Measurements from ENCODE around the gene LAMA3.

Gene LAMA3

GRCh38 chr18:23675236-23675635 lies 14.0 kb upstream of the LAMA3 start:
- H3K27me3 ChIP-seq (ENCODE audit: insufficient read depth, low read length): no peaks in the 10 kb centered on the region; the same call in 1 of the 2 replicates
- H3K4me1 ChIP-seq (ENCODE audit: insufficient read depth, low read length): no peaks in the 10 kb centered on the region
- H3K27ac ChIP-seq (ENCODE audit: low read length): no peak overlapping the region
- H3K9ac ChIP-seq (ENCODE audit: low read depth, low read length): no peak overlapping the region
- no peaks in the 10 kb centered on the region for H3K36me3 ChIP-seq (ENCODE audit: insufficient read depth, low read depth, low read length)
- H3K9me3 ChIP-seq (ENCODE audit: insufficient read depth, low read depth, low read length): no peaks in the 10 kb centered on the region
- H3K4me3 ChIP-seq (ENCODE audit: low read length): no peak overlapping the region

GRCh38 chr18:23675896-23676295 lies 13.4 kb upstream of the LAMA3 start:
- H3K27me3 ChIP-seq (ENCODE audit: insufficient read depth, low read length): no peaks in the 10 kb centered on the region; the same call in 1 of the 2 replicates
- no peak overlapping the region for H3K4me3 ChIP-seq (ENCODE audit: low read length)

GRCh38 chr18:23682045-23682444 lies 7.2 kb upstream of the LAMA3 start:
- Histone ChIP-seq H3K4me1 (ENCODE audit: insufficient read depth, low read length) (no peaks in the 10 kb centered on the region), H3K27ac (ENCODE audit: low read length) (no peak overlapping the region), H3K9ac (ENCODE audit: low read depth, low read length) (no peak overlapping the region), H3K36me3 (ENCODE audit: insufficient read depth, low read depth, low read length) (no peaks in the 10 kb centered on the region), H3K27me3 (ENCODE audit: insufficient read depth, low read length) (peaks cover 8% of the 10 kb centered on the region), H3K9me3 (ENCODE audit: insufficient read depth, low read depth, low read length) (no peaks in the 10 kb centered on the region), H3K4me3 (ENCODE audit: low read length) (no peak overlapping the region)

More at GRCh38 chr18:23675896-23676295, 13.4 kb upstream of the LAMA3 start:
- H3K9me3 ChIP-seq (ENCODE audit: insufficient read depth, low read depth, low read length): no peaks in the 10 kb centered on the region
- H3K27ac ChIP-seq (ENCODE audit: low read length): no peak overlapping the region
- no peaks in the 10 kb centered on the region for H3K4me1 ChIP-seq (ENCODE audit: insufficient read depth, low read length)
- H3K36me3 ChIP-seq (ENCODE audit: insufficient read depth, low read depth, low read length): no peaks in the 10 kb centered on the region
- no peak overlapping the region for H3K9ac ChIP-seq (ENCODE audit: low read depth, low read length)

GRCh38 chr18:23682472-23682871 lies 6.8 kb upstream of the LAMA3 start:
- Histone ChIP-seq H3K36me3 (ENCODE audit: insufficient read depth, low read depth, low read length) (no peaks in the 10 kb centered on the region), H3K4me1 (ENCODE audit: insufficient read depth, low read length) (no peaks in the 10 kb centered on the region), H3K9ac (ENCODE audit: low read depth, low read length) (no peak overlapping the region), H3K9me3 (ENCODE audit: insufficient read depth, low read depth, low read length) (no peaks in the 10 kb centered on the region), H3K4me3 (ENCODE audit: low read length) (no peak overlapping the region), H3K27ac (ENCODE audit: low read length) (no peak overlapping the region), H3K27me3 (ENCODE audit: insufficient read depth, low read length) (peaks cover 12% of the 10 kb centered on the region)

- H3K36me3 ChIP-seq (ENCODE audit: insufficient read depth, low read depth, low read length): no peaks in the 10 kb centered on the region
- H3K9me3 ChIP-seq (ENCODE audit: insufficient read depth, low read depth, low read length): no peaks in the 10 kb centered on the region
- H3K4me1 ChIP-seq (ENCODE audit: insufficient read depth, low read length): no peaks in the 10 kb centered on the region
- no peak overlapping the region for H3K9ac ChIP-seq (ENCODE audit: low read depth, low read length)
- peaks cover 19% of the 10 kb centered on the region for H3K27me3 ChIP-seq (ENCODE audit: insufficient read depth, low read length)
- no peak overlapping the region for H3K4me3 ChIP-seq (ENCODE audit: low read length)
- H3K27ac ChIP-seq (ENCODE audit: low read length): no peak overlapping the region
Measured at GRCh38 chr18:23683155-23683554, 6.1 kb upstream of the LAMA3 start.

- H3K9ac ChIP-seq (ENCODE audit: low read depth, low read length): no peak overlapping the region
- H3K27me3 ChIP-seq (ENCODE audit: insufficient read depth, low read length): peaks cover 24% of the 10 kb centered on the region
- H3K36me3 ChIP-seq (ENCODE audit: insufficient read depth, low read depth, low read length): no peaks in the 10 kb centered on the region
- H3K27ac ChIP-seq (ENCODE audit: low read length): no peak overlapping the region
- H3K4me3 ChIP-seq (ENCODE audit: low read length): no peak overlapping the region
- no peaks in the 10 kb centered on the region for H3K4me1 ChIP-seq (ENCODE audit: insufficient read depth, low read length)
- H3K9me3 ChIP-seq (ENCODE audit: insufficient read depth, low read depth, low read length): no peaks in the 10 kb centered on the region
Measured at GRCh38 chr18:23683671-23684070, 5.6 kb upstream of the LAMA3 start.

- no peaks in the 10 kb centered on the region for H3K4me1 ChIP-seq (ENCODE audit: insufficient read depth, low read length)
- H3K9ac ChIP-seq (ENCODE audit: low read depth, low read length): no peak overlapping the region
- no peak overlapping the region for H3K27ac ChIP-seq (ENCODE audit: low read length)
- H3K9me3 ChIP-seq (ENCODE audit: insufficient read depth, low read depth, low read length): no peaks in the 10 kb centered on the region
- H3K36me3 ChIP-seq (ENCODE audit: insufficient read depth, low read depth, low read length): no peaks in the 10 kb centered on the region
- H3K4me3 ChIP-seq (ENCODE audit: low read length): no peak overlapping the region
- H3K27me3 ChIP-seq (ENCODE audit: insufficient read depth, low read length): peaks cover 34% of the 10 kb centered on the region
Measured at GRCh38 chr18:23684515-23685197, 4.6 kb upstream of the LAMA3 start.

- Histone ChIP-seq H3K27ac (ENCODE audit: low read length) (no peak overlapping the region), H3K9ac (ENCODE audit: low read depth, low read length) (no peak overlapping the region), H3K4me3 (ENCODE audit: low read length) (no peak overlapping the region), H3K27me3 (ENCODE audit: insufficient read depth, low read length) (peaks cover 56% of the 10 kb centered on the region), H3K36me3 (ENCODE audit: insufficient read depth, low read depth, low read length) (no peaks in the 10 kb centered on the region), H3K4me1 (ENCODE audit: insufficient read depth, low read length) (no peaks in the 10 kb centered on the region), H3K9me3 (ENCODE audit: insufficient read depth, low read depth, low read length) (no peaks in the 10 kb centered on the region)
Measured at GRCh38 chr18:23688528-23688927, 725 bp upstream of the LAMA3 start.

- H3K27ac ChIP-seq (ENCODE audit: low read length): no peak overlapping the region
- H3K36me3 ChIP-seq (ENCODE audit: insufficient read depth, low read depth, low read length): no peaks in the 10 kb centered on the region
- peak overlapping the region; percentile 48; the same call in 1 of the 2 replicates for H3K4me3 ChIP-seq (ENCODE audit: low read length)
- H3K9me3 ChIP-seq (ENCODE audit: insufficient read depth, low read depth, low read length): no peaks in the 10 kb centered on the region
- H3K9ac ChIP-seq (ENCODE audit: low read depth, low read length): no peak overlapping the region
- H3K4me1 ChIP-seq (ENCODE audit: insufficient read depth, low read length): no peaks in the 10 kb centered on the region
- peaks cover 56% of the 10 kb centered on the region for H3K27me3 ChIP-seq (ENCODE audit: insufficient read depth, low read length)
Measured at GRCh38 chr18:23689616-23690504, 607 bp downstream of the LAMA3 start.

GRCh38 chr18:23690505-23691068 lies 1.3 kb downstream of the LAMA3 start:
- Histone ChIP-seq H3K9me3 (ENCODE audit: insufficient read depth, low read depth, low read length) (no peaks in the 10 kb centered on the region), H3K36me3 (ENCODE audit: insufficient read depth, low read depth, low read length) (no peaks in the 10 kb centered on the region), H3K27me3 (ENCODE audit: insufficient read depth, low read length) (peaks cover 56% of the 10 kb centered on the region), H3K27ac (ENCODE audit: low read length) (no peak overlapping the region), H3K9ac (ENCODE audit: low read depth, low read length) (no peak overlapping the region), H3K4me3 (ENCODE audit: low read length) (peak overlapping the region; percentile 48; the same call in 1 of the 2 replicates), H3K4me1 (ENCODE audit: insufficient read depth, low read length) (no peaks in the 10 kb centered on the region)

- no peak overlapping the region for H3K9ac ChIP-seq (ENCODE audit: low read depth, low read length)
- no peaks in the 10 kb centered on the region for H3K36me3 ChIP-seq (ENCODE audit: insufficient read depth, low read depth, low read length)
- no peak overlapping the region for H3K27ac ChIP-seq (ENCODE audit: low read length)
- no peak overlapping the region for H3K4me3 ChIP-seq (ENCODE audit: low read length)
- H3K4me1 ChIP-seq (ENCODE audit: insufficient read depth, low read length): no peaks in the 10 kb centered on the region
- H3K27me3 ChIP-seq (ENCODE audit: insufficient read depth, low read length): peaks cover 30% of the 10 kb centered on the region
- H3K9me3 ChIP-seq (ENCODE audit: insufficient read depth, low read depth, low read length): no peaks in the 10 kb centered on the region
Measured at GRCh38 chr18:23693846-23694245, 4.6 kb downstream of the LAMA3 start.

Data from iPS-20b (cell line).